HCT116 (cell line): ENCODE data around the gene IQGAP2. TPM values are rescaled to one million over a fixed set of nuclear protein-coding genes. Genes with fewer than 3 reads are reported as not detected.

ENCODE experiments used
- ATAC-seq: fragments of 200-7000 bp; cut with Tn5 transposase; 2 replicates; pipeline ENCODE4 v1.9.1; 2020; ENCODE audit warnings: mild to moderate bottlenecking, moderate library complexity
- BruUV-seq: library from RNA; stranded (reverse); fragments of 400-500 nt; replicated peaks from 2 replicates; lab custom pipeline; 2021; lab: Mats Ljungman, UMichigan
- CTCF ChIA-PET: fragments of 300-600 bp; sonication (Branson Sonifier 250); formaldehyde crosslinking; loops from one replicate; lab custom pipeline; 2021; ENCODE audit warnings: antibody characterized with exemption; lab: Charles Lee
- POLR2A ChIA-PET: fragments of 300-600, 350-600 bp; sonication (Branson Sonifier 250); formaldehyde crosslinking; loops from one replicate; lab custom pipeline; 2021; ENCODE audit warnings: antibody characterized with exemption; lab: Charles Lee
- RAD21 ChIA-PET, 2 experiments: fragments of 300-600 bp; sonication (Branson Sonifier 250); formaldehyde crosslinking; loops; one replicate each; lab custom pipeline; 2023; ENCODE audit warnings: low total read pairs in 2 of 2; ENCODE audit not compliant: uncharacterized antibody in 2 of 2, unreplicated experiment in 2 of 2, low non-redundant PET in 1 of 2; lab: Charles Lee
- DNase-seq: peaks from one replicate; pipeline ENCODE4 v3.0.0-alpha.2; 2010; ENCODE audit warnings: low read depth, low spot score
- H2AFZ ChIP-seq: fragments of 200-600 bp; shearing (Covaris generic), sonication (generic); 2 replicates; pipeline ENCODE4 v1.6.1; 2017; ENCODE audit warnings: low read depth, mixed run types, mixed read lengths, antibody characterized with exemption, low read length; ENCODE audit not compliant: poor library complexity, severe bottlenecking
- H3K27ac ChIP-seq: 2 replicates; pipeline ENCODE4 v1.5.1; 2012; ENCODE audit warnings: low read depth, low read length
- H3K27me3 ChIP-seq: fragments of 200-600 bp; sonication (generic); 2 replicates; pipeline ENCODE4 v1.6.1; 2016; ENCODE audit warnings: mixed run types, low read length, mixed read lengths; ENCODE audit not compliant: insufficient read depth
- H3K36me3 ChIP-seq, 2 experiments: fragments of 200-500 bp in 1 of 2; fragments of 200-600 bp in 1 of 2; sonication (Bioruptor generic) in 1 of 2; sonication (generic) in 1 of 2; 2 replicates each; pipeline versions ENCODE4 v1.5.1 to v1.6.1; 2014 to 2016; ENCODE audit warnings: low read length in 2 of 2, inconsistent platforms in 1 of 2, mixed read lengths in 1 of 2, mixed run types in 1 of 2; ENCODE audit not compliant: insufficient read depth in 2 of 2, control insufficient read depth in 1 of 2
- H3K4me1 ChIP-seq, 2 experiments: fragments of 200-600 bp in 1 of 2; sonication (generic) in 1 of 2; 2 replicates each; pipeline versions ENCODE4 v1.5.1 to v1.6.1; 2012 to 2017; ENCODE audit warnings: low read length in 2 of 2, inconsistent platforms in 1 of 2, mild to moderate bottlenecking in 1 of 2, mixed read lengths in 1 of 2, mixed run types in 1 of 2, moderate library complexity in 1 of 2; ENCODE audit not compliant: insufficient read depth in 2 of 2, control insufficient read depth in 1 of 2
- H3K4me2 ChIP-seq: fragments of 200-600 bp; sonication (generic); 2 replicates; pipeline ENCODE4 v1.6.1; 2017; ENCODE audit warnings: mixed run types, low read length, mixed read lengths
- H3K4me3 ChIP-seq, 2 experiments: fragments of 200-600 bp in 1 of 2; sonication (generic) in 1 of 2; replicated peaks in 1 of 2; 2 replicates each; pipeline ENCODE4 v1.5.1; 2011 to 2016; ENCODE audit warnings: low read length in 2 of 2, control low read depth in 1 of 2, low read depth in 1 of 2, mild to moderate bottlenecking in 1 of 2, mixed read lengths in 1 of 2, mixed run types in 1 of 2
- H3K79me2 ChIP-seq: fragments of 200-600 bp; sonication (generic); 2 replicates; pipeline ENCODE4 v1.6.1; 2017; ENCODE audit warnings: mild to moderate bottlenecking, mixed run types, low read length, moderate library complexity, mixed read lengths; ENCODE audit not compliant: insufficient read depth
- H3K9ac ChIP-seq: fragments of 200-600 bp; sonication (generic); 2 replicates; pipeline ENCODE4 v1.6.1; 2016; ENCODE audit warnings: low read length, mixed read lengths
- H3K9me2 ChIP-seq: fragments of 200-600 bp; sonication (generic), shearing (Covaris generic); 2 replicates; pipeline ENCODE4 v1.6.1; 2017; ENCODE audit warnings: mixed run types, mild to moderate bottlenecking, moderate library complexity; ENCODE audit not compliant: insufficient read depth
- H3K9me3 ChIP-seq, 2 experiments: fragments of 200-500 bp in 1 of 2; fragments of 200-600 bp in 1 of 2; sonication (Bioruptor generic) in 1 of 2; sonication (generic) in 1 of 2; 2 replicates each; pipeline ENCODE4 v1.6.1; 2014 to 2017; ENCODE audit warnings: low read length in 2 of 2, mixed read lengths in 2 of 2, inconsistent platforms in 1 of 2, low read depth in 1 of 2, mild to moderate bottlenecking in 1 of 2, mixed run types in 1 of 2, moderate library complexity in 1 of 2; ENCODE audit not compliant: control insufficient read depth in 1 of 2, insufficient read depth in 1 of 2
- H4K20me1 ChIP-seq: fragments of 200-600 bp; sonication (generic), shearing (Covaris generic); 2 replicates; pipeline ENCODE4 v1.6.1; 2017; ENCODE audit warnings: mixed run types, mild to moderate bottlenecking, moderate library complexity; ENCODE audit not compliant: insufficient read depth
- ATF3 ChIP-seq: IDR thresholded peaks from 2 replicates; pipeline ENCODE4 v1.6.1; 2012
- CBX3 ChIP-seq: IDR thresholded peaks from 2 replicates; pipeline ENCODE4 v1.6.1; 2012; ENCODE audit warnings: low read depth
- CEBPB ChIP-seq: IDR thresholded peaks from 2 replicates; pipeline ENCODE4 v1.6.1; 2012; ENCODE audit warnings: low read depth
- CTCF ChIP-seq, 3 experiments: fragments of 200-600 bp in 1 of 3; sonication (generic) in 1 of 3; IDR thresholded peaks in 2 of 3; conservative IDR thresholded peaks in 1 of 3; 2 replicates each; pipeline ENCODE4 v1.5.1; 2012 to 2017; ENCODE audit warnings: low read depth in 2 of 3, low read length in 2 of 3, antibody characterized with exemption in 1 of 3, borderline replicate concordance in 1 of 3, control low read depth in 1 of 3, mild to moderate bottlenecking in 1 of 3, mixed read lengths in 1 of 3, mixed run types in 1 of 3, moderate library complexity in 1 of 3; ENCODE audit not compliant: insufficient read depth in 1 of 3
- EZH2 ChIP-seq: fragments of 200-600 bp; sonication (generic); IDR thresholded peaks from 2 replicates; pipeline ENCODE4 v1.6.1; 2017; ENCODE audit warnings: antibody characterized with exemption, mixed run types
- EZH2phosphoT487 ChIP-seq: fragments of 200-600 bp; IDR thresholded peaks from 2 replicates; pipeline ENCODE4 v1.6.1; 2018; ENCODE audit warnings: antibody characterized with exemption, borderline replicate concordance
- JUND ChIP-seq: IDR thresholded peaks from 2 replicates; pipeline ENCODE4 v1.6.1; 2012
- MAX ChIP-seq: IDR thresholded peaks from 2 replicates; pipeline ENCODE4 v1.6.1; 2012
- POLR2A ChIP-seq: IDR thresholded peaks from 2 replicates; pipeline ENCODE4 v1.7.0; 2011; ENCODE audit warnings: borderline replicate concordance; ENCODE audit not compliant: insufficient read depth, insufficient read length; ENCODE audit errors: extremely low read depth
- REST ChIP-seq: IDR thresholded peaks from 2 replicates; pipeline ENCODE4 v1.6.1; 2012; ENCODE audit warnings: low read depth
- SIN3A ChIP-seq: IDR thresholded peaks from 2 replicates; pipeline ENCODE4 v1.6.1; 2012; ENCODE audit warnings: low read depth
- SP1 ChIP-seq: IDR thresholded peaks from 2 replicates; pipeline ENCODE4 v1.6.1; 2012; ENCODE audit warnings: low read depth
- SRF ChIP-seq: IDR thresholded peaks from 2 replicates; pipeline ENCODE4 v1.6.1; 2012; ENCODE audit warnings: low read depth
- ZFX ChIP-seq: fragments of 450-650 bp; IDR thresholded peaks from 2 replicates; pipeline ENCODE4 v1.6.1; 2017
- ZNF274 ChIP-seq: fragments of 200-500 bp; sonication (Bioruptor generic); IDR thresholded peaks from 2 replicates; pipeline ENCODE4 v1.6.1; 2014; ENCODE audit warnings: mild to moderate bottlenecking, low read depth, low read length, inconsistent platforms
- intact Hi-C: fragments of 100-400 bp; cut with micrococcal nuclease; formaldehyde crosslinking; loops from 2 replicates; pipeline ENCODE4 v1.10.0; 2022
- total RNA-seq: library from RNA; stranded (reverse); gene quantifications from one replicate; pipeline ENCODE4 v1.2.1, GENCODE V29; 2021; ENCODE audit not compliant: unreplicated experiment

The IQGAP2 gene
- total RNA-seq, 1 experiment from 2014 or later: 2.0 TPM

GRCh38 chr5:76625087-76625815 is 222.2 kb downstream of the IQGAP2 start:
- H3K27ac ChIP-seq: no peak overlapping the region
- H3K9ac ChIP-seq: no peak overlapping the region
- H3K4me2 ChIP-seq: no peak overlapping the region
- ATAC-seq (no peak), DNase-seq (no peak)
- H4K20me1 ChIP-seq: no peaks in the 10 kb centered on the region
- no peaks in the 10 kb centered on the region for H3K79me2 ChIP-seq
- no peak for TF ChIP-seq REST
- TF ChIP-seq POLR2A: no peak
- TF ChIP-seq ZNF274: no peak
- TF ChIP-seq CEBPB: no peak
- no peak for TF ChIP-seq EZH2
- TF ChIP-seq ATF3: no peak
- TF ChIP-seq SP1: no peak
- no peak for TF ChIP-seq ZFX
- TF ChIP-seq JUND: no peak
- no peak for TF ChIP-seq CBX3
- TF ChIP-seq MAX: no peak
- no peak for TF ChIP-seq SIN3A
- TF ChIP-seq CTCF (IDR thresholded peaks at IDR 0.05 in 2 of 3, conservative IDR thresholded peaks at IDR 0.05 in 1 of 3; ENCODE audit: borderline replicate concordance in 1 of 3, insufficient read depth in 1 of 3, low read depth in 2 of 3, low read length in 2 of 3): no peak
- no peak for TF ChIP-seq EZH2phosphoT487
- no peak for TF ChIP-seq SRF
- intact Hi-C loops: no loop called here
- H2AFZ ChIP-seq: no peak overlapping the region
- H3K9me2 ChIP-seq: no peaks in the 10 kb centered on the region
- BruUV-seq: no TSS peak
- peaks cover 0 to 7% of the 10 kb centered on the region in 2 experiments; a peak in 2 of 4 replicates for H3K4me1 ChIP-seq
- CTCF ChIA-PET: interaction anchor here (1.2 kb wide), 1 partner anchor 149 kb away, joined by 3 read pairs; no protein-coding TSS in a partner anchor
- H3K27me3 ChIP-seq: no peaks in the 10 kb centered on the region
- no peaks in the 10 kb centered on the region for H3K9me3 ChIP-seq
- POLR2A ChIA-PET: no interaction called here
- RAD21 ChIA-PET: no interaction called here
- no peaks in the 10 kb centered on the region for H3K36me3 ChIP-seq
- H3K4me3 ChIP-seq: no peak overlapping the region
